NCI-H2196 (cell line): ENCODE data around the gene AKAP7.
"Not testable (repeated sequence)": the region's sequence is repeated elsewhere in the genome, so short reads cannot be mapped to it uniquely, and the experiment has no call there.

Experiments used
- DNase-seq: peaks from one replicate; lab custom pipeline; 2025; ENCODE audit not compliant: unreplicated experiment; lab: John Stamatoyannopoulos, UW

Gene AKAP7

DNA sequence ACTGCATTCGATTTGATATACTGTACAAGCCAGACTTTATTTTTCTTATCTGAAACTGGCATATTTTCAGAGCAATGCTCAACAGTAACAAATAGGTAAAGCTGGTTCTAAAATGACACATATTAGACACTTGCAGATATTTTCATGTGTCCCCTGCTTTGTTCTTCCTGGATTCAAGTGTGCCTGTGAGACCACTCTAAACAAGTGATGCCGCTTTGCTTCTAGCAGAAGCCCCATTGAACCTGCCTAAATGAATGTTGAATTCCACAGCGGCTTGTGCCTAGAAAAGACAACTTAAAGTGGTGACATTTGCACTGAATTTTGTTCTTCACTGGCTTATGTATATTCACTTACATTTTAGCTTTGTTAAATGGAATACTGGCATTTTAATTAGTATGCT, 115.7 kb downstream of the AKAP7 start:
- DNase-seq: no peak

DNA sequence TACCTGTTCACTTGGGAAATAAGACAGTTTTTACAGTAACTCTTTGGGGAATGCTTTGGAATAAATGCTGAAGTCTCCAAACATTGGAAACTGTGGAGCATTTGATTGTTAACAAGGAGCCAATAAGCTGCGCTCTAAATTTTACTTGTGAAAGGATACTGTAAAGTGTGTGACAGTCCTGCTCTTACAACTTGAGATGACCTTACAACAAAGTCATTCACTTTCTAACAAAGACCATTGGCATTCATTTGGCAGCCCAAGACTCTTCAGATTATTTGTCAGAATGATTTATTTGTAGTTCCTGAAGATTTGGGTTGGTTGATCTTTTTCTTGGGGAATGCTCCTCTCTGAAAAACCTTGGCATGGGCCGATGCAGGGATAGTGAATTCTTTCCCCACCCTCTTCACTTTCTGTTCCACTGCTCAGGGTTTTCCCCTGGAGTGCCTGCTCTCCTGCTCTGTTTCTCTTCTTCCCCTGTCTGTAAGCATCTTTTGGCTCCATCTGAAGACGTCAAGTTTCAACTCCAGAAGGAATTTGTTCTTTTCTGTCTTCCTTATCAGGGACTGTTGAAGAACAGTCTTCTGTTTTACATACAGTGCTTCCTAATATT, 116.4 kb downstream of the AKAP7 start:
- no peak for DNase-seq

DNA sequence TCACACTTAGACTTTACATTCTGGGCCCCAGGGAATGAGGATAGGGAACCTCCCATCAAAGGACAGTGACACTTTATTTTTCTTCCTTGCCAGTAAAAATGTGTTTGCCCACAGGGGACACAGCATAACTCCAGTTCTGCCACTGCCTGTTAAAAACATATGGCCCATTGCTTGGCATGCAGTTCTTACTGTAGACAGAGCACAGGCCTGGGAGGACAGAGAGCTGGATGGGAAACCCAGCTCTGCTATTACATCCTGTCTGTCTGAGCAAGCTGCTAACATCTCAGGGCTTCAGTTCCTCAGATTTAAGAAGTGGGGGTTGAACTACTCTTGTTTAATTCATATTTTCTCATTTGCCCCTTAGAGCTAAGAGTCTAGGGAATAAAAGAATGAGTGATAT, 120.2 kb downstream of the AKAP7 start:
- no peak for DNase-seq

DNA sequence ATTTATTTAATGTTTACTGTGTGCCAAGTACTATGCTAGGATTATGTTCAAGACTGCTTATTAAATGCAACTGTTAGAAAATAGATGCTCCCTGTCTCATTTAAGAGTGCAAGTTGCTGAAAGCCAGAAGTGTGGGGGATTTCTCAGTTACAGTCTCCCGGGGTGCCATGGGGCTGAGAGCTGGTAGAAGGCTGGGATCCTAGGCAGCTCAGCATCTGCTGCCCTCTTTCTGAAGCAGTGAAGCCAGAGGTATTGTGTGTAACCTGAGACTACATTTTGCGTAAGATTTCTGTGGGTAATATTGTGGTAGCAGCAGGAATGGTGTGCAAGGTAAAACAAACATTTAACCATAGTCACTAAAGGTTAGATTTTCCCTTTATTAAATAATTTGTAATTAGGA, 120.6 kb downstream of the AKAP7 start:
- DNase-seq: no peak

DNA sequence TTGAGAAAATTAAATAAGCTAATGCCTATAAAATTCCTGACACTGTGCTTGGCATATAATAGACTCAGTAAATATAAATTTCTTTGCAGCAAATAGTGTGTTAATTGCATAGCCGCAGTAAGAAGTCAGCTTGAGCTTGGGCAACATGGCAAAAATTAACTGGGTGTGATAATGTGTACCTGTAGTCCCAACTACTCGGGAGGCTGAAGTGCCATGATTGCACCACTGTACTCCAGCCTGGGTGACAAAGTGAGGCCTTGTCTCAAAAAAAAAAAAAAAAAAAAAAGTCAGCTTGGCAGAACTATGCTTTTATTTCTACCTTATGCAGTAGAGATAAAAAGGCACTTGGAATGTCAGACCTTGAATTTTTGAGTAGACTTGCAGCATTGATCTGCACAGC, 121.8 kb downstream of the AKAP7 start:
- DNase-seq: no peak

DNA sequence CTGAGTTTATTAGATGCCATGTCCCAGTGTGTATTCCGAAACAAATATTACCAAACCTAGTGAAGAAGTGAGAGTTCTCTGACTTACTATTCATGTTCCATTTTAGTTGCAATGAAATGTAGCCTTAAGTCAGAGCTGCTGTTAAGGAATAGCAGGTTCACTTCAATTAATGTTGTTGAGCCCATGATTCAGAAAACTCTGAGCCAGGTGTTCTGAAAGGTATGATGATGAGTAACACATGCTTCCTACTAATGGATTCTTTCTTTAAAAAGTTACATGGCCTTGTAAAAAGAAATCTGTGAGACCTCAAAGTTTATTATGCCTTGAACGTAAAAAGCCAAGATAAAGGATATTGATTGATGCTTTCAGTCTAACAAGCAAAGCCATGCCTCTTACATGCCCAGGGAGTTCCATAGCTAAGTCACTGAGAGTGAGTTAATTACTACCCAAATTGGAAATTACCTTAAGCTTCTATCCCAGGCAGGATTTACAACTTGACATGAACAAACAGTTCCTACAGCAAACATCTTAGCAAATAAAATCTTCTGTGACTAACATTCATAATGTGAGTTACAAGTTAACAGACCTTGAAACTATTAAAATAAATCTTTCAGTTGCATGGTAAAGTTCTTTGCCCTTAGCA, 122.9 kb downstream of the AKAP7 start:
- DNase-seq: no peak

DNA sequence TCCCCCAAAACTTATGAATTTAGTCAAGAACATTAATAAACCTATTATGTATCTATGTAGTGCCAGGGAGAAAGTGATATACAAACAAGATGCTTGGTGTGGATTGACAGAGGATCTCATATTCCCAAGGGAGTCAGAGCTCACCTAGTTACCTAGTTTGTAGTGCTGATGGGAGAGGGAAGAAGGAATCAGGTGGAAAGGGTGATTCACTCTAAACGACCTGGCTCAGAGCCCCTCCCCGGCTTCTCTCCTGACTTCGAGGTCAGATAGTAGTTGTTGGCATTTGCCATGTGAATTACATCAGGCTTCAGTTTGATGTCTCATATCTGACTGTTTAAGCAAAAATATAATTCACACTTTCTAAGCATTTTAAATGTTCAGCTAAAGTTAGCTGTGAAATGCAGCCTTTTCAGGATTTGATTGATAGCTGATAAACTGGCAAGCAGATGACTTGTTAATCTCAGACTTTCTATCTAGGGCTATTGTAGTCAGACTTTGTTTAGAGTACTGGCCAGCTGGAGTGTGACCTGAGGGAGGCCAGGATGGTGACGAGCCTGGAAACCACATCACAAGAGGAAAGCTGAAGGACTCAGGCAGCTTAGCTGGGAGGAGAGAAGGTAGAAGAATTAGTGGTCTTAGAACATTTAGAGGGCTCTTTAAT, 123.7 kb downstream of the AKAP7 start:
- DNase-seq: no peak

DNA sequence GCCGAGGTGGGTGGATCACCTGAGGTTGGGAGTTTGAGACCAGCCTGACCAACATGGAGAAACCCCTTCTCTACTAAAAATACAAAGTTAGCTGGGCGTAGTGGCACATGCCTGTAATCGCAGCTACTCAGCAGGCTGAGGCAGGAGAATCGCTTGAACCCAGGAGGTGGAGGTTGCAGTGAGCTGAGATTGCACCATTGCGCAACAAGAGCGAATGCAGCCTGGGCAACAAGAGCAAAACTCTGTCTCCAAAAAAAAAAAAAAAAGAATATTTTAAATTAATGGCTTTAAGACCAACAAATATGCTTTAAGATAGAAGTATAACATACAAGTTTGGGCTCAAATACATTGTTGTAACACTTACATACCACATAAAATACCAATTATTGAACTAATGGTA, 125.7 kb downstream of the AKAP7 start:
- DNase-seq: not testable (repeated sequence)

DNA sequence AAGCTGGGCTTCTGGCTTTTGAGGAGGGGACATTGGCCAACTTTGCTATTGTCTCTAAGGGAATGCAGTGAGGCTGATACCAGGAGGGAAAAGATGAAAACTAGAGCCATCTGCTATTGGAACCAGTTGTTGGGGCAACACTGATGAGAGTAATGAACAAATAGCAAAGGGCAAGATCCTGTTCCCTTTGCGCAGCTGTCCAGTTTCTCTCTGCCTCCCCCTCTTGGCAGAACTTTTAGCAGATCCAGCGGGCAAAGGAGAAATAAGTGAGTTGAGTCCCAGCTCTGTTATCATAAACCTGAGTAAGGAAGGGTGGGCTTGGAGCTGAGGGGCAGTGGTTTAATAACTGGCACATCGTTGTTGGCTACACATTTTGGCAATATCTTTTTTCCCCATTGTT, 126.8 kb downstream of the AKAP7 start:
- no peak for DNase-seq

DNA sequence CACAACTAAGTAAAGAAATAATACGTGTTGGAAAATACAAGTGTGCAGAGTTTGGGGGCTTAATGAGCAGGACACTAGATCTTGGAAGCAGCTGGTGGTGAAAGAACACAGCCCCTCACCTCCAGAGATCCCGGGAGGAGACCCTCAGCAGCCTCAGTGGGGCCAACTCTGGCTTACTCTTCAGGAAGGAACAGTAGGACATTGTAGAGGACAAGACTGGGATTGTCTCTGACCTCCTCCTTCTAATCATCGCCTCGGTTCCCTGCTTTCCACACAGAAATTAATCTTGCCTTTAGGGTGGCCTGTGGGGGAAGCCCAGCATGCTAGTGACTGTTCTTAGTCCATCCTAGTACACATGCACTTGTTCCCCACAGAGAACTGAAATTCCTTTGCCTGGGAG, 130.7 kb downstream of the AKAP7 start:
- DNase-seq: no peak

DNA sequence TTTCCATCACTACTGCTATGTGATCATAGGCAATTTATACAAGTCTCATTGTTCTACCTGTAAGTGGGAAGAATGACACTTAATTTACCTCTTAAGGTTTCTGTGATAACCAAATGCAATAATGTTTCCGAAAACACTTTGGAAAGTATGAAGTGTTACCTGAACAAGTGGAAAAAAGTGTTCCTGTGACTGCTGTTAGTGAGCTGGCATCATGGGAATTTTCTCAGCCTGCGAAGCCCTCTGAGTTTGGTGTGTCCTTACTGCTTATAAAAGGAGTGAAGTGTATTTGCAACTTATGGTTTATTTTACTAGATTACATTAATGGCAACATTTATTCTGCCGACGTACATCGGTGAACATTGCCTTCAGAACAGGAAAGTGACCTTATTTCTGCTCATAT, 133.0 kb downstream of the AKAP7 start:
- DNase-seq: no peak

DNA sequence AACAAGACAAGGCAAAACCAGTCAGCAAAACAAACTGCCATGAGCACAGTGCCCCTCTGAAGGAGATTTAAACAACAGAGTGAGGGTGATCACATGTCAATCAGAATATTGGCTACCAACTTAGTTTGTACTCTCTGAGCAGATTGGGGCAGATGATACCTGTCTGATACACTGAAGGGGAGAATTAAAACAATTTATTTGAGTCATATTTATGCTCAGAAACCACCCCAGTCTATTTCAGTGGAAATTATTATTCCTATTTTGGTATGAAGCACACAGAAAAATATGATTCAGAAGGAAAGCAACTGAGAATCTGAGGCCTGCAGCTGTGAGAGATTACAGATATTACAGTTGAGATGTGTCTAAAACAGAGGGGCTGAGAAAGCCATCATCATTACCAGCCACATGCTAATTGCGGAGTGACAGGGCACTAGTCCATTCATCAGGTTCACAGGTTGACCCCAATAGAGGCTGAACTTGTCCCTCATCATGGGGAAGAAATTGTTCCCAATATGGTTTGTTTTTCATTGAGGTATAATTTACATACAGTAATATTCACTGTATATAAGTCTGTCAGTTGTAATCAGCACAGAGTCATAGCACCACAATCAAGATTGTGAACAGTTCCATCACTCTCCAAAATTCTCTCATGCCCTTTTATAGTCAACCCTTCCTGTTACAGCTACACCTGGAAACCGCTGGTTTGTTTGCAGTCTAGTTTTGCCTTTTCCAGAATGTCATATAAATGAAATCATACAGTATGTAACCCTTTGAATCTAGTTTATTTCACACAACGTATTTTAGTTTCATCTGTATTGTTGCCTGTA, 134.5 kb downstream of the AKAP7 start:
- no peak for DNase-seq

DNA sequence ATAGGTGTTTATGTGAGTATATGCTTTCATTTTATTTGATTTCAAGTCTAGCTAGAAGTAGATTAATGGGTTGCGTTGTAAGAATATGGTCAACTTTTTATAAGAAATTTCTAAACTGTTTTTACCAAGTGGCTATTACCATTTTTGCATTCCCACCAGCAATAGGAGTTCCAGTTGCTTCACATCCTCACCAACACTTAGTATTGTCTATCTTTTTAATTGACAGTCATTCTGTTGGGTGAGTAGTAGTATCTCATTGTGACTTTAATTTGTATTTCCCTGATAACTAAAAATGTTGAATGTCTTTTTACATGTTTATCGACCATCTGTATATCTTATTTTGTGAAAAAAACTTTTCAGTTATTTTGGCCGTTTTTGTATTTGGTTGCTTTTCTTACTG, 135.3 kb downstream of the AKAP7 start:
- no peak for DNase-seq

DNA sequence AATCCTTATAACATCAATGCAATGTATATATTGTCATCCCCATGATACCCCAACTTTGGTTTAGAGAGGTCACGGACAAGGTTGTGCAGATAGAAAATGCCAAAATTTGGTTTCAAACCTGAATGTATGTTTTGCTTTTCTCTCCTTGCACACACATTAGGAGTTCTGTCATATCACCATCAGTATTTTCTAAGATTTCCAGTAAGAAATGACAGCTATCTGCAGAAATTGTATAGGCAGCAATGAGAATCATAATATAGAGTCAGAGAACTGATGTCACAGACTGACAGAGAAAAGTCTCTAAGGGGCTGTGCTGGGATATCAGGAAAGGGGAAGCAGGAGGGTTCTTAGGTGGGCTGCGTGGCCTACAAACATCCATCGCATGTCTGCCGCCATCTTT, 140.0 kb downstream of the AKAP7 start:
- DNase-seq: no peak

DNA sequence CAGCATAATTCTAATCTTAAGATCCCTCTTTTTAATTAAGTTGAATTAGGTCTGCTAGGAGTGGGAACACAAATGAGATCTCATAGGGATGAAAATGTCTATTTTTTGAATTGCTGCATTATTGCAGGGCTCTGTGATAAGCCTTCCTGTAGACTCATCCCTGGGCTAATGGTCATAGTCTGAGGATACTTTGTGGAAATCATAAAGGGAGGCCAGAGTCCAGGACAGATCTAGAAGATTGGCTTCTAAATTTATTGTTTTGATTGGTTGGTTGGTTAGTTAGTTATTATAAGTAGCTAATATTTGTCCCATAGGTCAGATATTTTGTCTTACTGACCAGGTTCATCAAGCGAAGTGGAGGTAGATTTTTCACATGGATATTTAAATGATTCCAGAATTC, 142.3 kb downstream of the AKAP7 start:
- DNase-seq: no peak

DNA sequence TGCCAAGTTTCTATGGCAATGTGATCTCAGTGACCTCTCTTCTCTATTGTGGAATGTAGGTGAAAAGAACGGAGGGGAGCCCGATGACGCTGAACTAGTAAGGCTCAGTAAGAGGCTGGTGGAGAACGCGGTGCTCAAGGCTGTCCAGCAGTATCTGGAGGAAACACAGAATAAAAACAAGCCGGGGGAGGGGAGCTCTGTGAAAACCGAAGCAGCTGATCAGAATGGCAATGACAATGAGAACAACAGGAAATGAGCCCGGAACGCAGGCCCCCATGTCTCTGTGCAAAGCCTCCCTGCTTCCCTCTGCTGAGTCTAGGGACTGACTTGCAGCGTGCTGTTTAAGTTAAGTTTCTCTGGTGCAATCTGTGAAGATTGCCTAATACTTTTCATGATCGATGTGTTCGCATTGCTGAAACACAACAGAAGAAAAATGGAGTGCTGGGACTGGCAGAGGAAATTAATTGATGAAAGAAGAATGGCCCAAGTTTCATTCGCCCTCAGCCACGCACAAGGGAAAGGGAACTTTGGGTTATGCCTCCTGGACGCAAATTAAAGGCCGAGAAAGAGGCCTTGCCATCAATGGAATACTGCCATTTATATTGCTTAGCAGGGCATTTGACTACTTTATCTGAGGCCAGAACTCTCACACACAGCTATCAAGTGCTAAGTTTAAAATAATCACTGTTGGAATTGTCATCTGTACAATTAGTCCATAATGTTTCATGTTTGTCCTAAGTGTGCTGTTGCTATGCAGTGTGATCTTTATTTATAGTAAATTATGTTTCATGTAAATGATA, 146.4 kb downstream of the AKAP7 start:
- no peak for DNase-seq

DNA sequence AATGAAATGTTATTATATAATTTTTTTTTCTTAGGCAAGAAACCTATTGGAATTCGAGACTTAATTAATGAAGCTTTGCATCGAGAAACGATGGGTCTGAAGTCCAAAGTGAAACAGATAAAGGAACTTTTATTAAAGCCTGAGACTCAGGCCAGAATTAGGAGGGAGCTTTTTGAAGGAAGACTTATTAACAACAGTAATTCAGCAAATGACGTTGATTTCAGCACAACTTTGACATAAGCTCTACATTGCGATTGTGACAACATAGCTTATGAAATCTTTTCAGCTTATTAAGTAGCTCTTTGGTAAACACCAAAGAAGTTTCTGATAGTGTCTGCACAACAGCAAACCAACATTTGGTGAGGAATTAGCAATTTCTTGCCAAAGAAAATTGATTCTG, 147.1 kb downstream of the AKAP7 start:
- DNase-seq: no peak

DNA sequence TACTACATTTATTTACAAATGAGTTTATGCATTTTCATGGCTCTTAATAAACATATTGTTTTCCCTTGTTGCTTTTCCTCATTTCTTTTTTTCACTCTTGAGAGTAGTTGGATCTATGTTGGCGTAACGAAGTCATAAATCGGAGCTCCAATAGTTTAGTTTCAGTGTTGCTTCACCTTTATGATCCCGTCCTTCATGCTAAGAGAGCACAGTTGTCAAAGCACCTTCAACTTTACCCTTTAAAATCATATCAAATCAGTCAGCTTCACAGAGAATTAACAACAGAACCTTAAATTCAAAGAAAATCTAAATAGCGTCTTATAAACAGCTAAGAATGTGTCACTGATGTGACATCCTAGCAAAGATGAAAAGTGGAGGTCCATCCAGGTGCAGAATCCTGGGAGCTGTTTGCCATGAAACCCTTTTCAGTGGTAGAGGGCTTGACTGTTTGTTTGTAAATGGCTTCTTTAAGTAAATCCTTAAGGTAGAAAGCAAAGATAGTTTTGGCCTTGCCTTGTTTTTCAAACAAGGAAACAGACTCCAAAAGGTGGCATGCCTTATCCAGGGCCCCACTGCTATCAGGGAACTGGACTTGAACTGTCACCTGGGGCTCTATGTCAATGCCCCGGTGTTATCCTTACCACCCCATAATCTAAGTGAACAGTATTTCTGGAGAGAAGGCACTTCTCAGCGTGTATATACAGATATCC, 148.4 kb downstream of the AKAP7 start:
- DNase-seq: no peak

DNA sequence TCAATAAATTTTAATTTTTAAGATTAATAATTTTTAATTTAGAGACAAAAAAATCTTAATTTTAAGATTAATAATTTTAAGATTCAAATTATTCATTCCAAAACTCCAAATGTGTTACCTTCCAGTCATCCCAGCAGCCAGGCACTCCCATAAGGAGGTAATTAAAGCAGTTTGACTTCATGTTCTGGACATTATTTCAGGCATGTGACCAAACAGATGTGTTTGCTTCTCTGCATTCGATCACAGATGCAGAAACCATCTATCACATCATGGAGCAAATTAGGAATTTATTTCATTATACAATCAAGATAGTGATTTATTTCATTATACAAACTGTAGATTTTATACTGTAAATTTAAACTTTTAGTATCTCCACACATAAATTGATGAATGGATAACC, 150.3 kb downstream of the AKAP7 start:
- no peak for DNase-seq

DNA sequence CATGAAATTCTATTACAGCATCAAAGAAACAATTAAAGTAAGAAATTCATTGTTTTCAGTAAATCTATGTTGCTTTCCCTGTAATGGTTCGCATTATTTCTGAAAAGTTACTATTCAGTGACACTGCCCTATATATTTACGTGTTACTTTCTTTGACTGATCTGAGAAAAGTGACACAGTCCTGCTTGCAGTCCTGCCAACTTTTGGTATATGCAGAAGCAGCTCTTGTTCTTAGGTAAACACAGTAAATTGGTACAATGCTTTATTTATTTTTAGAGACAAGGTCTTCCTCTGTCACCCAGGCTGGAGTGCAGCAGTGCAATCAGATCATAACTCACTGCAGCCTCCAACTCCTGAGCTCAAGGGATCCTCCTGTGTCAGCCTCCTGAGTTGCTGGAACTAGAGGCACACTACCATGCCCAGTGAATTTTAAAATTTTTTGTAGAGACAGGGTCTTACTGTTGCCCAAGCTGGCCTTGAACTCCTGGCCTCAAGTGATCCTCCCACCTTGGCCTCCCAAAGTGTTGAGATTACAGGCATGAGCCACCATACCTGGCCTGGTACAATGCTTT, 151.3 kb downstream of the AKAP7 start:
- DNase-seq: no peak
